Measurements from ENCODE around the gene RELCH.

Gene RELCH

DNA sequence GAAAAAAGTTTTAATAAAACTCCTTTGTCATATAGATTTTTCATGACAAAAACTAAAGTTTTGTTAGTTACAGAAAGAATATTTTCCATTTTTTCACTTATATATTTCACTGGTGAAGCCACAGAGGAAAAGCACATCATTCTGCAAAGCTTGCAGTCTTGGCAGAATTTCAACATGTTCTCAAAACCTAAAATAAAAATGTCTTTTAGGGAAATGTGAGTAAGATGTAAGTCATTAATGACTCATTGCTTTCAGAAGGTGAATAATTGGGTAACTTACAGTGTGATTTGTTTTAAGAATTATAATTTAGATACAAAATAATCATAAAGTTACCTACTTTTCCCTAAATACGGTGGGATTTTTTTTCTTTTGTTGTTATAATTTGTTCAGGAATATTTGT is 94.6 kb downstream of the RELCH start:
- H3K4me2 ChIP-seq (ENCODE audit: low read depth, low read length): no peak overlapping the region
- H3K4me3 ChIP-seq (ENCODE audit: low read length): no peak overlapping the region
- no peaks in the 10 kb centered on the region for H3K27me3 ChIP-seq (replicated peaks; ENCODE audit: insufficient read depth, low read length)
- no peaks in the 10 kb centered on the region for H3K9me2 ChIP-seq (replicated peaks; ENCODE audit: insufficient read depth, low read length)
- TF ChIP-seq EZH2 (optimal IDR thresholded peaks at IDR 0.05; ENCODE audit: low read depth, low read length): no peak
- no peak for TF ChIP-seq EZH2phosphoT487 (IDR thresholded peaks at IDR 0.05; ENCODE audit: low read length)
- no peak for TF ChIP-seq CTCF (IDR thresholded peaks at IDR 0.05; ENCODE audit: low read length)
- H3K27ac ChIP-seq (ENCODE audit: low read length): no peak overlapping the region
- no peak for DNase-seq
- no peak overlapping the region for H3K9ac ChIP-seq (ENCODE audit: low read length)
- no peaks in the 10 kb centered on the region for H3K4me1 ChIP-seq (ENCODE audit: low read length)
- no peak overlapping the region for H2AFZ ChIP-seq (ENCODE audit: low read length)
- H4K20me1 ChIP-seq (ENCODE audit: insufficient read depth, low read length): no peaks in the 10 kb centered on the region
- no peaks in the 10 kb centered on the region for H3K9me3 ChIP-seq (replicated peaks; ENCODE audit: insufficient read depth, low read length)
- 0 out of 2 replicates have a peak, but pooled peaks cover 4% of the 10 kb centered on the region for H3K36me3 ChIP-seq (replicated peaks; ENCODE audit: insufficient read depth, low read length)
- no peaks in the 10 kb centered on the region for H3F3A ChIP-seq (ENCODE audit: insufficient read depth, low read length)
- no peaks in the 10 kb centered on the region for H3K79me2 ChIP-seq (ENCODE audit: low read length)

DNA sequence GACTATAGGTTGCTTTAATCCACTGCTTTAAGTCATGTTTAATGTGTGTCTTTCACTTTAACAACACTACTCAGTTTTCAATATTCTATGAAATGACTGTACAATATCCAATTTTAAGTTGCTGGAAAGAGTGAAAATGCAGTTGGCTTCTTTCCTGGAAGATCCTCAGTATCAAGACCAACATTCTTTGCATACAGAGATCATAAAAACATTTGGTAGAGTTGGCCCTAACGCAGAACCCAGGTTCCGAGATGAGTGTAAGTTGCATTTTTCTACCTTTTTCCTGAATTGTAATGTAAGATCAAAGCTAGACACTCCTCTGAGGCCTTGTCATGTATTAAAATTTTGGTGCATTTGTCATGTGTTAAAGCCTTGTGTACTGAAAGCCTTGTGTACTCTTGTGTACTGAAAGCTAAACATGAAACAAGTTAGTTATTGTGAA is 95.2 kb downstream of the RELCH start:
- Histone ChIP-seq H3K27me3 (replicated peaks; ENCODE audit: insufficient read depth, low read length) (no peaks in the 10 kb centered on the region), H3K4me2 (ENCODE audit: low read depth, low read length) (no peak overlapping the region), H3K9me2 (replicated peaks; ENCODE audit: insufficient read depth, low read length) (no peaks in the 10 kb centered on the region), H3K79me2 (ENCODE audit: low read length) (no peaks in the 10 kb centered on the region), H2AFZ (ENCODE audit: low read length) (no peak overlapping the region), H4K20me1 (ENCODE audit: insufficient read depth, low read length) (no peaks in the 10 kb centered on the region), H3K9me3 (replicated peaks; ENCODE audit: insufficient read depth, low read length) (no peaks in the 10 kb centered on the region), H3F3A (ENCODE audit: insufficient read depth, low read length) (no peaks in the 10 kb centered on the region), H3K4me1 (ENCODE audit: low read length) (no peaks in the 10 kb centered on the region), H3K4me3 (ENCODE audit: low read length) (no peak overlapping the region), H3K27ac (ENCODE audit: low read length) (no peak overlapping the region), H3K36me3 (replicated peaks; ENCODE audit: insufficient read depth, low read length) (0 out of 2 replicates have a peak, but pooled peaks cover 4% of the 10 kb centered on the region), H3K9ac (ENCODE audit: low read length) (no peak overlapping the region)
- no peak for DNase-seq
- no peak for TF ChIP-seq EZH2 (optimal IDR thresholded peaks at IDR 0.05; ENCODE audit: low read depth, low read length)
- TF ChIP-seq EZH2phosphoT487 (IDR thresholded peaks at IDR 0.05; ENCODE audit: low read length): no peak
- no peak for TF ChIP-seq CTCF (IDR thresholded peaks at IDR 0.05; ENCODE audit: low read length)

- Histone ChIP-seq H3K9me3 (replicated peaks; ENCODE audit: insufficient read depth, low read length) (no peaks in the 10 kb centered on the region), H3K36me3 (replicated peaks; ENCODE audit: insufficient read depth, low read length) (0 out of 2 replicates have a peak, but pooled peaks cover 4% of the 10 kb centered on the region), H3K4me3 (ENCODE audit: low read length) (no peak overlapping the region), H3K9ac (ENCODE audit: low read length) (no peak overlapping the region), H3F3A (ENCODE audit: insufficient read depth, low read length) (no peaks in the 10 kb centered on the region), H2AFZ (ENCODE audit: low read length) (no peak overlapping the region), H3K79me2 (ENCODE audit: low read length) (no peaks in the 10 kb centered on the region), H3K4me1 (ENCODE audit: low read length) (peaks cover 7% of the 10 kb centered on the region), H4K20me1 (ENCODE audit: insufficient read depth, low read length) (no peaks in the 10 kb centered on the region), H3K4me2 (ENCODE audit: low read depth, low read length) (no peak overlapping the region), H3K27me3 (replicated peaks; ENCODE audit: insufficient read depth, low read length) (no peaks in the 10 kb centered on the region), H3K27ac (ENCODE audit: low read length) (no peak overlapping the region), H3K9me2 (replicated peaks; ENCODE audit: insufficient read depth, low read length) (no peaks in the 10 kb centered on the region)
- no peak for DNase-seq
- TF ChIP-seq EZH2phosphoT487 (IDR thresholded peaks at IDR 0.05; ENCODE audit: low read length) (no peak), EZH2 (optimal IDR thresholded peaks at IDR 0.05; ENCODE audit: low read depth, low read length) (no peak), CTCF (IDR thresholded peaks at IDR 0.05; ENCODE audit: low read length) (no peak)
Measured at GRCh38 chr18:62284637-62285036, 97.6 kb downstream of the RELCH start.
